GM12878 (cell line): ENCODE measurements around the gene SOX4. TPM values are rescaled to one million over a fixed set of nuclear protein-coding genes. Genes with fewer than 3 reads are reported as not detected.

Source experiments
- ATAC-seq: fragments of 200-7000 bp; cut with Tn5 transposase; 3 replicates; pipeline ENCODE4 v1.9.1; 2020; ENCODE audit warnings: mild to moderate bottlenecking, moderate library complexity
- BruUV-seq: library from RNA; stranded (reverse); fragments of 400-500 nt; replicated peaks from 2 replicates; lab custom pipeline; 2021; lab: Mats Ljungman, UMichigan
- CTCF ChIA-PET: fragments of 300-600 bp; sonication (Branson Sonifier 250); formaldehyde crosslinking; extraction: SDS; loops from one replicate; lab custom pipeline; 2021; ENCODE audit warnings: inconsistent platforms; lab: Yijun Ruan, JAX
- POLR2A ChIA-PET: fragments of 350-600 bp; formaldehyde crosslinking; extraction: SDS; loops from one replicate; lab custom pipeline; 2021; ENCODE audit warnings: inconsistent platforms; lab: Charles Lee
- RAD21 ChIA-PET: fragments of 300-600 bp; sonication (Branson Sonifier 250); formaldehyde crosslinking; loops from one replicate; lab custom pipeline; 2023; ENCODE audit warnings: antibody characterized with exemption; ENCODE audit not compliant: unreplicated experiment; lab: Charles Lee
- SMC1A ChIA-PET: fragments of 300-600 bp; sonication (Branson Sonifier 250); formaldehyde crosslinking; loops from one replicate; lab custom pipeline; 2023; ENCODE audit not compliant: unreplicated experiment, uncharacterized antibody; lab: Charles Lee
- DNase-seq: peaks from one replicate; pipeline ENCODE4 v3.0.0-alpha.2; 2011; ENCODE audit warnings: low read depth, low spot score
- FAIRE-seq: peaks from 3 replicates; lab custom pipeline; 2011; peaks lifted over from hg19 to GRCh38; lab: Jason Lieb, UNC
- H2AFZ ChIP-seq: 2 replicates; pipeline ENCODE4 v1.6.0; 2011; ENCODE audit warnings: low read depth, low read length, control low read depth; ENCODE audit not compliant: control insufficient read depth
- H3K27ac ChIP-seq: 2 replicates; pipeline ENCODE4 v1.5.1; 2011; ENCODE audit warnings: control low read depth; ENCODE audit not compliant: control insufficient read depth, insufficient read depth
- H3K27me3 ChIP-seq, 2 experiments: replicated peaks in 1 of 2; 2 replicates each; pipeline versions ENCODE4 v1.6.0 to v1.6.1; 2011; ENCODE audit warnings: low read length in 1 of 2; ENCODE audit not compliant: control insufficient read depth in 2 of 2, insufficient read depth in 2 of 2
- H3K36me3 ChIP-seq, 2 experiments: 2 replicates each; pipeline ENCODE4 v1.5.1; 2011; ENCODE audit warnings: low read length in 1 of 2; ENCODE audit not compliant: control insufficient read depth in 2 of 2, insufficient read depth in 2 of 2
- H3K4me1 ChIP-seq: 2 replicates; pipeline ENCODE4 v1.6.1; 2011; ENCODE audit warnings: mild to moderate bottlenecking, low read length, moderate library complexity, mixed read lengths; ENCODE audit not compliant: control insufficient read depth, insufficient read depth
- H3K4me2 ChIP-seq: 2 replicates; pipeline ENCODE4 v1.6.0; 2011; ENCODE audit warnings: control low read depth; ENCODE audit not compliant: control insufficient read depth, insufficient read depth
- H3K4me3 ChIP-seq: fragments of 200-600 bp; sonication (generic); 2 replicates; pipeline ENCODE4 v1.5.1; 2016
- H3K79me2 ChIP-seq: 2 replicates; pipeline ENCODE4 v1.6.0; 2011; ENCODE audit warnings: low read length; ENCODE audit not compliant: control insufficient read depth, insufficient read depth
- H3K9ac ChIP-seq: 2 replicates; pipeline ENCODE4 v1.8.0; 2011; ENCODE audit warnings: low read length, control low read depth, mixed read lengths; ENCODE audit not compliant: control insufficient read depth, insufficient read depth
- H3K9me3 ChIP-seq: replicated peaks from 3 replicates; pipeline ENCODE4 v1.5.1; 2011; ENCODE audit warnings: mild to moderate bottlenecking, low read length; ENCODE audit not compliant: control insufficient read depth, insufficient read depth
- H4K20me1 ChIP-seq: 2 replicates; pipeline ENCODE4 v1.6.0; 2011; ENCODE audit not compliant: control insufficient read depth, insufficient read depth
- ATF7 ChIP-seq: fragments of 450-650 bp; IDR thresholded peaks from 2 replicates; pipeline ENCODE4 v1.6.1; 2016; ENCODE audit warnings: low read depth, mild to moderate bottlenecking
- NFYB ChIP-seq: IDR thresholded peaks from 2 replicates; pipeline ENCODE4 v1.6.1; 2011; ENCODE audit warnings: low read depth, mild to moderate bottlenecking, low read length, improper control_type of control experiment, moderate library complexity; ENCODE audit not compliant: insufficient read depth
- NR2C2 ChIP-seq: IDR thresholded peaks from 2 replicates; pipeline ENCODE4 v1.6.1; 2011; ENCODE audit warnings: borderline replicate concordance, low read depth; ENCODE audit not compliant: control insufficient read depth, insufficient read length
- POLR2A ChIP-seq: IDR thresholded peaks from 2 replicates; pipeline ENCODE4 v1.6.1; 2011; ENCODE audit warnings: low read depth, mild to moderate bottlenecking, low read length
- SREBF1 ChIP-seq: IDR thresholded peaks from 2 replicates; pipeline ENCODE4 v1.6.1; 2012; ENCODE audit warnings: mild to moderate bottlenecking, low read length
- TCF7 ChIP-seq: IDR thresholded peaks from 2 replicates; pipeline ENCODE4 v1.6.1; 2014; ENCODE audit warnings: antibody characterized with exemption, borderline replicate concordance
- WRNIP1 ChIP-seq: IDR thresholded peaks from 2 replicates; pipeline ENCODE4 v1.6.1; 2011; ENCODE audit warnings: low read depth, low read length, improper control_type of control experiment, borderline replicate concordance
- in situ Hi-C: fragments of 300-500 bp; cut with MboI; formaldehyde crosslinking; loops from 9 replicates; pipeline ENCODE4 v1.14.3; 2018; ENCODE audit warnings: mixed read lengths
- intact Hi-C: fragments of 100-400 bp; cut with micrococcal nuclease; formaldehyde crosslinking; loops from one replicate; pipeline ENCODE4 v1.14.2; 2022; ENCODE audit not compliant: unreplicated experiment
- polyA plus RNA-seq, 11 experiments: library from polyadenylated mRNA; depleted of rRNA in 4 of 11; unstranded in 6 of 11; stranded (reverse) in 5 of 11; fragments of >200 nt; fragmentation: Nextera tagmentation in 4 of 11; fragmentation: Illumina TruSeq in 1 of 11; extraction: Ambion mirVana in 4 of 11; extraction: Trizol in 1 of 11; gene quantifications; 1 replicate in 1 of 11; 2 replicates in 10 of 11; pipeline versions ENCODE4 v1.2.1 to v1.2.3, GENCODE V29; 2011 to 2016; ENCODE audit warnings: inconsistent platforms in 2 of 11, missing spikeins in 2 of 11, low read depth in 1 of 11
- total RNA-seq, 4 experiments: library from RNA; depleted of rRNA in 3 of 4; stranded (reverse); fragments of >200 nt in 3 of 4; fragmentation: Illumina TruSeq in 1 of 4; extraction: Trizol in 1 of 4; gene quantifications; 2 replicates each; pipeline versions ENCODE4 v1.2.1 to v1.2.3, GENCODE V29; 2013 to 2021
- TF ChIP-seq, protein P1 (sequence below): fragments of 450-650 bp; IDR thresholded peaks from 2 replicates; pipeline ENCODE4 v1.6.1; 2017; ENCODE audit warnings: antibody characterized with exemption, mild to moderate bottlenecking, moderate library complexity
- TF ChIP-seq, protein P2 (sequence below): IDR thresholded peaks from 2 replicates; pipeline ENCODE4 v1.6.1; 2012; ENCODE audit warnings: low read depth, low read length, improper control_type of control experiment
- TF ChIP-seq, protein P3 (sequence below): fragments of 150-350 bp; IDR thresholded peaks from 2 replicates; pipeline ENCODE4 v1.6.1; 2014; ENCODE audit warnings: mild to moderate bottlenecking, low read depth, low read length

Gene SOX4
- total and polyA plus RNA-seq, 10 of the 15 experiments (the other 5 are each of a cell fraction or from before 2014, with no cell fraction given): 16.8 to 119 (median 26.5) TPM

DNA sequence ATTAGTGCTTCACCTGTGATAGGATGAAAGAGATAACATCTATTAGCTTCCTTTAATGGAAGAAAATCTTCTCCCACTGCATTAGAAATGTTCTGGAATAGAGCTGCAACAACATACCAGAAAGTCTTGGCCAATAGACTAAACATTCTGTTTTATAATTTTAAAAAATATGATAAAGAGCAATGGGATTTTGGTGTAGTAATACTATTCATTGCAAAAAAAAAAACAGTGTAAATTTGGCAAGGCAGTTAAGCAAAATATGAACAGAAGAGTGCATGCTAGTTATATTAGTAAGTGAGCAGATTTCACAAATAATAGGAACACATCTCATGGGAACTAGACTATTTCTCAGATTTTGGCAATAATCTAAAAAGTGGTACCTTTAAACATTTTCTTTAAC lies 43.3 kb downstream of the SOX4 start:
- H3K4me1 ChIP-seq: no peaks in the 10 kb centered on the region
- POLR2A ChIA-PET: interaction anchor here (0.7 kb wide), 1 partner anchor 631 kb away, joined by 4 read pairs; no protein-coding TSS in a partner anchor
- no TSS peak for BruUV-seq

More for the DNA sequence above, 43.3 kb downstream of the SOX4 start:
- Histone ChIP-seq H4K20me1 (no peaks in the 10 kb centered on the region), H3K27me3 (no peaks in the 10 kb centered on the region), H3K79me2 (no peaks in the 10 kb centered on the region), H3K4me2 (no peak overlapping the region), H3K36me3 (no peaks in the 10 kb centered on the region), H3K9me3 (no peaks in the 10 kb centered on the region), H3K4me3 (no peak overlapping the region), H3K27ac (no peak overlapping the region), H2AFZ (no peak overlapping the region), H3K9ac (no peak overlapping the region)
- TF ChIP-seq, protein P1, sequence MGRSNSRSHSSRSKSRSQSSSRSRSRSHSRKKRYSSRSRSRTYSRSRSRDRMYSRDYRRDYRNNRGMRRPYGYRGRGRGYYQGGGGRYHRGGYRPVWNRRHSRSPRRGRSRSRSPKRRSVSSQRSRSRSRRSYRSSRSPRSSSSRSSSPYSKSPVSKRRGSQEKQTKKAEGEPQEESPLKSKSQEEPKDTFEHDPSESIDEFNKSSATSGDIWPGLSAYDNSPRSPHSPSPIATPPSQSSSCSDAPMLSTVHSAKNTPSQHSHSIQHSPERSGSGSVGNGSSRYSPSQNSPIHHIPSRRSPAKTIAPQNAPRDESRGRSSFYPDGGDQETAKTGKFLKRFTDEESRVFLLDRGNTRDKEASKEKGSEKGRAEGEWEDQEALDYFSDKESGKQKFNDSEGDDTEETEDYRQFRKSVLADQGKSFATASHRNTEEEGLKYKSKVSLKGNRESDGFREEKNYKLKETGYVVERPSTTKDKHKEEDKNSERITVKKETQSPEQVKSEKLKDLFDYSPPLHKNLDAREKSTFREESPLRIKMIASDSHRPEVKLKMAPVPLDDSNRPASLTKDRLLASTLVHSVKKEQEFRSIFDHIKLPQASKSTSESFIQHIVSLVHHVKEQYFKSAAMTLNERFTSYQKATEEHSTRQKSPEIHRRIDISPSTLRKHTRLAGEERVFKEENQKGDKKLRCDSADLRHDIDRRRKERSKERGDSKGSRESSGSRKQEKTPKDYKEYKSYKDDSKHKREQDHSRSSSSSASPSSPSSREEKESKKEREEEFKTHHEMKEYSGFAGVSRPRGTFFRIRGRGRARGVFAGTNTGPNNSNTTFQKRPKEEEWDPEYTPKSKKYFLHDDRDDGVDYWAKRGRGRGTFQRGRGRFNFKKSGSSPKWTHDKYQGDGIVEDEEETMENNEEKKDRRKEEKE: no peak
- TF ChIP-seq NR2C2: no peak
- TF ChIP-seq SREBF1: no peak
- TF ChIP-seq TCF7: no peak
- TF ChIP-seq WRNIP1: no peak
- no peak for TF ChIP-seq ATF7
- TF ChIP-seq, protein P2, sequence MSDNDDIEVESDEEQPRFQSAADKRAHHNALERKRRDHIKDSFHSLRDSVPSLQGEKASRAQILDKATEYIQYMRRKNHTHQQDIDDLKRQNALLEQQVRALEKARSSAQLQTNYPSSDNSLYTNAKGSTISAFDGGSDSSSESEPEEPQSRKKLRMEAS: no peak
- no peak for TF ChIP-seq NFYB
- TF ChIP-seq, protein P3, sequence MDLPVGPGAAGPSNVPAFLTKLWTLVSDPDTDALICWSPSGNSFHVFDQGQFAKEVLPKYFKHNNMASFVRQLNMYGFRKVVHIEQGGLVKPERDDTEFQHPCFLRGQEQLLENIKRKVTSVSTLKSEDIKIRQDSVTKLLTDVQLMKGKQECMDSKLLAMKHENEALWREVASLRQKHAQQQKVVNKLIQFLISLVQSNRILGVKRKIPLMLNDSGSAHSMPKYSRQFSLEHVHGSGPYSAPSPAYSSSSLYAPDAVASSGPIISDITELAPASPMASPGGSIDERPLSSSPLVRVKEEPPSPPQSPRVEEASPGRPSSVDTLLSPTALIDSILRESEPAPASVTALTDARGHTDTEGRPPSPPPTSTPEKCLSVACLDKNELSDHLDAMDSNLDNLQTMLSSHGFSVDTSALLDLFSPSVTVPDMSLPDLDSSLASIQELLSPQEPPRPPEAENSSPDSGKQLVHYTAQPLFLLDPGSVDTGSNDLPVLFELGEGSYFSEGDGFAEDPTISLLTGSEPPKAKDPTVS: no peak
- TF ChIP-seq POLR2A: no peak
- no peak for ATAC-seq
- intact Hi-C loops: no loop called here
- no peak for FAIRE-seq
- in situ Hi-C loops: no loop called here
- RAD21 ChIA-PET: no interaction called here
- SMC1A ChIA-PET: interaction anchor here (1.0 kb wide), 2 partner anchors 39 to 1073 kb away, joined by 3 to 4 read pairs; no protein-coding TSS in a partner anchor
- CTCF ChIA-PET: no interaction called here
- DNase-seq: no peak
